ENCODE data around the gene TROAP. TPM values are rescaled to one million over a fixed set of nuclear protein-coding genes. Genes with fewer than 3 reads are reported as not detected.

Gene TROAP
- total and polyA plus RNA-seq, 2 experiments from 2014 or later = 46.4 to 47.5 TPM

DNA sequence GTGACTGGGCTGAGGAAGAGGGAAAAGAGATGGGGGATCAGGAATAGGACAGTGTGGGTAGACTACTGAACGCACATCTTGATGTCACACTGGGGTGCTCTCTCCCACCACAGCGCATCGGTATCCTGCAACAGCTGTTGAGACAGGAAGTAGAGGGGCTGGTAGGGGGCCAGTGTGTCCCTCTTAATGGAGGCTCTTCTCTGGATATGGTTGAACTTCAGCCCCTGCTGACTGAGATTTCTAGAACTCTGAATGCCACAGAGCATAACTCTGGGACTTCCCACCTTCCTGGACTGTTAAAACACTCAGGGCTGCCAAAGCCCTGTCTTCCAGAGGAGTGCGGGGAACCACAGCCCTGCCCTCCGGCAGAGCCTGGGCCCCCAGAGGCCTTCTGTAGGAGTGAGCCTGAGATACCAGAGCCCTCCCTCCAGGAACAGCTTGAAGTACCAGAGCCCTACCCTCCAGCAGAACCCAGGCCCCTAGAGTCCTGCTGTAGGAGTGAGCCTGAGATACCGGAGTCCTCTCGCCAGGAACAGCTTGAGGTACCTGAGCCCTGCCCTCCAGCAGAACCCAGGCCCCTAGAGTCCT, 7.1 kb downstream of the TROAP start:
- ATAC-seq (no peak), DNase-seq (ENCODE audit: low spot score) (no peak)
- Histone ChIP-seq H3K9me2 (ENCODE audit: insufficient read depth) (no peaks in the 10 kb centered on the region), H3K27me3 (ENCODE audit: insufficient read depth) (peaks cover 42% of the 10 kb centered on the region), H3K4me1 (ENCODE audit: insufficient read depth) (peaks cover 6% of the 10 kb centered on the region; the same call in 1 of the 2 replicates), H3K36me3 (ENCODE audit: insufficient read depth) (peaks cover 18% of the 10 kb centered on the region; the same call in 1 of the 2 replicates), H3K79me2 (replicated peaks; ENCODE audit: insufficient read depth) (no peaks in the 10 kb centered on the region), H3K27ac (ENCODE audit: low read depth) (no peak overlapping the region), H2AFZ (no peak overlapping the region), H4K20me1 (replicated peaks; ENCODE audit: insufficient read depth) (peaks cover under 1% of the 10 kb centered on the region), H3K4me3 (no peak overlapping the region), H3K4me2 (no peak overlapping the region), H3F3A (replicated peaks; ENCODE audit: low read depth) (peaks cover 15% of the 10 kb centered on the region)
- no peak overlapping the region for H3K4me3 Mint-ChIP-seq
- H3K9me3 Mint-ChIP-seq = no peaks in the 10 kb centered on the region; the same call in 2 of the 3 replicates
- H3K27ac Mint-ChIP-seq = no peak overlapping the region
- H3K36me3 Mint-ChIP-seq (ENCODE audit: low read depth) = peaks cover 45% of the 10 kb centered on the region
- TF ChIP-seq JUNB (IDR thresholded peaks at IDR 0.05; ENCODE audit: unreplicated experiment) (no peak), ZNF331 (CRISPR knock-in tag; IDR thresholded peaks at IDR 0.05; ENCODE audit: low read depth) (no peak), CREB1 (CRISPR knock-in tag; IDR thresholded peaks at IDR 0.05; ENCODE audit: low read depth) (no peak), CTCF (conservative IDR thresholded peaks at IDR 0.05; ENCODE audit: low read depth in 2 of 2) (no peak), NANOG (IDR thresholded peaks at IDR 0.05; ENCODE audit: borderline replicate concordance) (no peak), EZH2phosphoT487 (IDR thresholded peaks at IDR 0.05; ENCODE audit: unreplicated experiment) (no peak), ZNF462 (CRISPR knock-in tag; IDR thresholded peaks at IDR 0.05) (no peak), POLR2AphosphoS5 (IDR thresholded peaks at IDR 0.05; ENCODE audit: low read depth) (no peak), ZNF114 (CRISPR knock-in tag; IDR thresholded peaks at IDR 0.05) (no peak), STAT1 (IDR thresholded peaks at IDR 0.05; ENCODE audit: unreplicated experiment) (no peak), EZH2 (IDR thresholded peaks at IDR 0.05; ENCODE audit: low read depth, unreplicated experiment) (no peak)
- TF ChIP-seq, protein P1, sequence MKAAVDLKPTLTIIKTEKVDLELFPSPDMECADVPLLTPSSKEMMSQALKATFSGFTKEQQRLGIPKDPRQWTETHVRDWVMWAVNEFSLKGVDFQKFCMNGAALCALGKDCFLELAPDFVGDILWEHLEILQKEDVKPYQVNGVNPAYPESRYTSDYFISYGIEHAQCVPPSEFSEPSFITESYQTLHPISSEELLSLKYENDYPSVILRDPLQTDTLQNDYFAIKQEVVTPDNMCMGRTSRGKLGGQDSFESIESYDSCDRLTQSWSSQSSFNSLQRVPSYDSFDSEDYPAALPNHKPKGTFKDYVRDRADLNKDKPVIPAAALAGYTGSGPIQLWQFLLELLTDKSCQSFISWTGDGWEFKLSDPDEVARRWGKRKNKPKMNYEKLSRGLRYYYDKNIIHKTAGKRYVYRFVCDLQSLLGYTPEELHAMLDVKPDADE (IDR thresholded peaks at IDR 0.05) = no peak
- TF ChIP-seq, protein P2, sequence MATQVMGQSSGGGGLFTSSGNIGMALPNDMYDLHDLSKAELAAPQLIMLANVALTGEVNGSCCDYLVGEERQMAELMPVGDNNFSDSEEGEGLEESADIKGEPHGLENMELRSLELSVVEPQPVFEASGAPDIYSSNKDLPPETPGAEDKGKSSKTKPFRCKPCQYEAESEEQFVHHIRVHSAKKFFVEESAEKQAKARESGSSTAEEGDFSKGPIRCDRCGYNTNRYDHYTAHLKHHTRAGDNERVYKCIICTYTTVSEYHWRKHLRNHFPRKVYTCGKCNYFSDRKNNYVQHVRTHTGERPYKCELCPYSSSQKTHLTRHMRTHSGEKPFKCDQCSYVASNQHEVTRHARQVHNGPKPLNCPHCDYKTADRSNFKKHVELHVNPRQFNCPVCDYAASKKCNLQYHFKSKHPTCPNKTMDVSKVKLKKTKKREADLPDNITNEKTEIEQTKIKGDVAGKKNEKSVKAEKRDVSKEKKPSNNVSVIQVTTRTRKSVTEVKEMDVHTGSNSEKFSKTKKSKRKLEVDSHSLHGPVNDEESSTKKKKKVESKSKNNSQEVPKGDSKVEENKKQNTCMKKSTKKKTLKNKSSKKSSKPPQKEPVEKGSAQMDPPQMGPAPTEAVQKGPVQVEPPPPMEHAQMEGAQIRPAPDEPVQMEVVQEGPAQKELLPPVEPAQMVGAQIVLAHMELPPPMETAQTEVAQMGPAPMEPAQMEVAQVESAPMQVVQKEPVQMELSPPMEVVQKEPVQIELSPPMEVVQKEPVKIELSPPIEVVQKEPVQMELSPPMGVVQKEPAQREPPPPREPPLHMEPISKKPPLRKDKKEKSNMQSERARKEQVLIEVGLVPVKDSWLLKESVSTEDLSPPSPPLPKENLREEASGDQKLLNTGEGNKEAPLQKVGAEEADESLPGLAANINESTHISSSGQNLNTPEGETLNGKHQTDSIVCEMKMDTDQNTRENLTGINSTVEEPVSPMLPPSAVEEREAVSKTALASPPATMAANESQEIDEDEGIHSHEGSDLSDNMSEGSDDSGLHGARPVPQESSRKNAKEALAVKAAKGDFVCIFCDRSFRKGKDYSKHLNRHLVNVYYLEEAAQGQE (IDR thresholded peaks at IDR 0.05; ENCODE audit: unreplicated experiment) = no peak
- peaks cover 21% of the 10 kb centered on the region for H3K4me1 Mint-ChIP-seq
- peaks cover 45% of the 10 kb centered on the region for H3K27me3 Mint-ChIP-seq (ENCODE audit: insufficient read depth, low read depth, poor library complexity)
